GM19043 (cell line): ENCODE results near the gene APIP.

Experiments
- ATAC-seq: cut with Tn5 transposase; IDR thresholded peaks from one replicate; pipeline ENCODE4 v1.9.1; 2021; ENCODE audit warnings: low read depth; ENCODE audit not compliant: unreplicated experiment

APIP gene

GRCh38 chr11:34890812-34891211 lies 25.4 kb downstream of the APIP start:
- ATAC-seq = no peak

GRCh38 chr11:34890089-34890488 lies 26.1 kb downstream of the APIP start:
- ATAC-seq = no peak

GRCh38 chr11:34887260-34887659 lies 28.9 kb downstream of the APIP start:
- ATAC-seq = no peak

GRCh38 chr11:34886609-34887008 lies 29.6 kb downstream of the APIP start:
- no peak for ATAC-seq

- ATAC-seq = no peak
These were observed 34.3 kb downstream of the APIP start for GRCh38 chr11:34881900-34882299.

GRCh38 chr11:34877375-34877975 lies 38.7 kb downstream of the APIP start:
- no peak for ATAC-seq

GRCh38 chr11:34874202-34874601 lies 42.0 kb downstream of the APIP start:
- no peak for ATAC-seq

- ATAC-seq = no peak
These were observed 45.5 kb downstream of the APIP start for GRCh38 chr11:34870548-34871196.

GRCh38 chr11:34869425-34869824 lies 46.8 kb downstream of the APIP start:
- no peak for ATAC-seq

- no peak for ATAC-seq
These were observed 49.8 kb downstream of the APIP start for GRCh38 chr11:34866375-34866774.

- no peak for ATAC-seq
These were observed 50.9 kb downstream of the APIP start for GRCh38 chr11:34865261-34865660.

- ATAC-seq = no peak
These were observed 51.8 kb downstream of the APIP start for GRCh38 chr11:34864424-34864823.

GRCh38 chr11:34863048-34863447 lies 53.1 kb downstream of the APIP start:
- no peak for ATAC-seq

- ATAC-seq = no peak
These were observed 55.7 kb downstream of the APIP start for GRCh38 chr11:34860518-34860917.

- ATAC-seq = no peak
These were observed 56.1 kb downstream of the APIP start for GRCh38 chr11:34860034-34860433.

GRCh38 chr11:34859496-34859895 lies 56.7 kb downstream of the APIP start:
- no peak for ATAC-seq

- no peak for ATAC-seq
These were observed 58.7 kb downstream of the APIP start for GRCh38 chr11:34857463-34857862.

GRCh38 chr11:34856251-34856650 lies 59.9 kb downstream of the APIP start:
- no peak for ATAC-seq

GRCh38 chr11:34855754-34856095 lies 60.5 kb downstream of the APIP start:
- ATAC-seq = no peak

GRCh38 chr11:34855021-34855753 lies 61.0 kb downstream of the APIP start:
- ATAC-seq = no peak

- no peak for ATAC-seq
These were observed 64.3 kb downstream of the APIP start for GRCh38 chr11:34851916-34852315.

- no peak for ATAC-seq
These were observed 65.8 kb downstream of the APIP start for GRCh38 chr11:34850334-34850733.
